SK-N-SH (cell line): ENCODE measurements around the gene XPA. TPM values are rescaled to one million over a fixed set of nuclear protein-coding genes. Genes with fewer than 3 reads are reported as not detected.

ENCODE experiments used
- CTCF ChIA-PET: fragments of 300-600, 350-600 bp; formaldehyde crosslinking; extraction: SDS; loops from one replicate; lab custom pipeline; 2021; lab: Yijun Ruan, JAX
- POLR2A ChIA-PET: fragments of 350-600 bp; sonication (Branson Sonifier 250); formaldehyde crosslinking; extraction: SDS; loops from one replicate; lab custom pipeline; 2020; ENCODE audit warnings: antibody characterized with exemption, inconsistent platforms; lab: Yijun Ruan, JAX
- DNase-seq: peaks from one replicate; pipeline ENCODE4 v3.0.0; 2012
- H2AFZ ChIP-seq: fragments of 200-600 bp; sonication (generic); 2 replicates; pipeline ENCODE4 v1.8.1; 2016; ENCODE audit warnings: antibody characterized with exemption, mild to moderate bottlenecking, low read depth
- H3F3A ChIP-seq: fragments of 200-600 bp; sonication (generic); replicated peaks from 2 replicates; pipeline ENCODE3; 2016; ENCODE audit warnings: antibody characterized with exemption, mild to moderate bottlenecking; ENCODE audit not compliant: insufficient read depth
- H3K27ac ChIP-seq, 2 experiments: fragments of 200-500 bp in 1 of 2; fragments of 200-600 bp in 1 of 2; sonication (Bioruptor generic) in 1 of 2; sonication (generic), shearing (Covaris generic) in 1 of 2; 2 replicates each; pipeline versions ENCODE4 v1.5.1 to v1.6.1; 2014 to 2016; ENCODE audit warnings: low read depth in 2 of 2, inconsistent platforms in 1 of 2, low read length in 1 of 2, mild to moderate bottlenecking in 1 of 2, mixed read lengths in 1 of 2
- H3K27me3 ChIP-seq: fragments of 200-600 bp; sonication (generic), shearing (Covaris generic); 2 replicates; pipeline ENCODE4 v1.6.1; 2016; ENCODE audit warnings: mixed run types; ENCODE audit not compliant: insufficient read depth
- H3K36me3 ChIP-seq, 2 experiments: fragments of 200-500 bp in 1 of 2; fragments of 200-600 bp in 1 of 2; sonication (Bioruptor generic) in 1 of 2; sonication (generic) in 1 of 2; replicated peaks in 1 of 2; 2 replicates each; pipeline versions ENCODE3 to v1.5.1; 2014 to 2016; ENCODE audit warnings: low read length in 1 of 2, mild to moderate bottlenecking in 1 of 2; ENCODE audit not compliant: insufficient read depth in 2 of 2, control insufficient read depth in 1 of 2
- H3K4me1 ChIP-seq, 2 experiments: fragments of 200-500 bp in 1 of 2; fragments of 200-600 bp in 1 of 2; sonication (Bioruptor generic) in 1 of 2; sonication (generic), shearing (Covaris generic) in 1 of 2; 2 replicates each; pipeline versions ENCODE4 v1.5.1 to v1.6.1; 2014 to 2016; ENCODE audit warnings: low read depth in 1 of 2, low read length in 1 of 2, mixed run types in 1 of 2; ENCODE audit not compliant: insufficient read depth in 2 of 2, control insufficient read depth in 1 of 2
- H3K4me2 ChIP-seq: fragments of 200-600 bp; sonication (generic), shearing (Covaris generic); 2 replicates; pipeline ENCODE4 v1.6.1; 2017; ENCODE audit warnings: mixed run types
- H3K4me3 ChIP-seq, 2 experiments: fragments of 200-500 bp in 1 of 2; fragments of 200-600 bp in 1 of 2; sonication (Bioruptor generic) in 1 of 2; sonication (generic), shearing (Covaris generic) in 1 of 2; 2 replicates each; pipeline versions ENCODE4 v1.5.1 to v1.8.1; 2014 to 2016; ENCODE audit warnings: low read depth in 2 of 2, inconsistent platforms in 1 of 2, low read length in 1 of 2, mild to moderate bottlenecking in 1 of 2, mixed read lengths in 1 of 2, moderate library complexity in 1 of 2
- H3K79me2 ChIP-seq: fragments of 200-600 bp; sonication (generic); 2 replicates; pipeline ENCODE4 v1.8.1; 2017; ENCODE audit warnings: mild to moderate bottlenecking; ENCODE audit not compliant: insufficient read depth
- H3K9ac ChIP-seq: fragments of 200-600 bp; sonication (generic); 2 replicates; pipeline ENCODE4 v1.6.1; 2017; ENCODE audit warnings: mixed run types
- H3K9me2 ChIP-seq: fragments of 200-600 bp; sonication (generic); 2 replicates; pipeline ENCODE4 v1.6.1; 2017; ENCODE audit warnings: mixed run types
- H3K9me3 ChIP-seq: fragments of 200-600 bp; sonication (generic); 2 replicates; pipeline ENCODE4 v1.6.1; 2017; ENCODE audit warnings: mixed run types, mild to moderate bottlenecking, moderate library complexity
- H4K20me1 ChIP-seq: fragments of 200-600 bp; sonication (generic); 2 replicates; pipeline ENCODE4 v1.6.1; 2017; ENCODE audit warnings: mild to moderate bottlenecking, mixed run types; ENCODE audit not compliant: insufficient read depth
- ELF1 ChIP-seq: IDR thresholded peaks from 2 replicates; pipeline ENCODE4 v1.4.0; 2012
- EZH2phosphoT487 ChIP-seq: fragments of 200-600 bp; sonication (generic); IDR thresholded peaks from 2 replicates; pipeline ENCODE4 v1.6.1; 2017; ENCODE audit warnings: low read depth, mixed run types, mild to moderate bottlenecking, antibody characterized with exemption, moderate library complexity, borderline replicate concordance
- FOXJ3 ChIP-seq: sonication (generic); formaldehyde crosslinking; IDR thresholded peaks from 2 replicates; pipeline ENCODE4 v1.5.1; 2020; ENCODE audit warnings: mild to moderate bottlenecking, missing genetic modification reagents
- JUND ChIP-seq: IDR thresholded peaks from 2 replicates; pipeline ENCODE4 v1.4.0; 2012
- MXI1 ChIP-seq: IDR thresholded peaks from 2 replicates; pipeline ENCODE4 v1.6.1; 2012; ENCODE audit warnings: mild to moderate bottlenecking, low read depth, low read length, improper control_type of control experiment
- RAD21 ChIP-seq: IDR thresholded peaks from 2 replicates; pipeline ENCODE4 v1.6.1; 2012; ENCODE audit warnings: mild to moderate bottlenecking, low read length
- RFX5 ChIP-seq: IDR thresholded peaks from 2 replicates; pipeline ENCODE4 v1.6.1; 2012; ENCODE audit warnings: mild to moderate bottlenecking, improper control_type of control experiment, low read length
- RXRA ChIP-seq: IDR thresholded peaks from 2 replicates; pipeline ENCODE4 v1.4.0; 2012; ENCODE audit warnings: low read depth, mild to moderate bottlenecking, borderline replicate concordance
- TAF1 ChIP-seq: IDR thresholded peaks from 2 replicates; pipeline ENCODE4 v1.6.1; 2012; ENCODE audit warnings: low read depth, mild to moderate bottlenecking, low read length, moderate library complexity, borderline replicate concordance
- TCF12 ChIP-seq: IDR thresholded peaks from 2 replicates; pipeline ENCODE4 v1.4.0; 2012
- TEAD4 ChIP-seq: IDR thresholded peaks from 2 replicates; pipeline ENCODE4 v1.4.0; 2012; ENCODE audit warnings: mild to moderate bottlenecking, borderline replicate concordance; ENCODE audit not compliant: insufficient read depth
- YY1 ChIP-seq: IDR thresholded peaks from 2 replicates; pipeline ENCODE4 v1.4.0; 2012; ENCODE audit warnings: low read depth, mild to moderate bottlenecking
- WGBS: methylation state at CpG from one replicate; pipeline ENCODE4 v1.1.6; 2017; ENCODE audit warnings: low lambda C conversion rate; 5-methylcytosine and 5-hydroxymethylcytosine counted together
- polyA plus RNA-seq, 3 experiments: library from polyadenylated mRNA; depleted of rRNA; stranded (reverse); fragments of >200 nt; gene quantifications; 2 replicates each; pipeline ENCODE4 v1.2.3, GENCODE V29; 2012
- TF ChIP-seq, protein P1 (sequence below): IDR thresholded peaks from 2 replicates; pipeline ENCODE4 v1.4.0; 2012; ENCODE audit warnings: low read depth, borderline replicate concordance
- TF ChIP-seq, protein P2 (sequence below): IDR thresholded peaks from 2 replicates; pipeline ENCODE4 v1.4.0; 2012; ENCODE audit warnings: low read depth
- TF ChIP-seq, protein P3 (sequence below): fragments of 150-350 bp; IDR thresholded peaks from 2 replicates; pipeline ENCODE4 v1.6.1; 2016; ENCODE audit warnings: mild to moderate bottlenecking, low read depth, low read length
- TF ChIP-seq, protein P4 (sequence below): IDR thresholded peaks from 2 replicates; pipeline ENCODE4 v1.6.1; 2012; ENCODE audit warnings: mild to moderate bottlenecking, low read depth, low read length, moderate library complexity

Gene XPA
- polyA plus RNA-seq, 1 of the 3 experiments (the other 2 are of a cell fraction): 3.3 TPM

GRCh38 chr9:97647996-97648395 lies 49.1 kb downstream of the XPA start:
- no peak overlapping the region for H3K4me3 ChIP-seq
- CTCF ChIA-PET: interaction anchor here (0.7 kb wide), 1 partner anchor 27 kb away, joined by 3 read pairs; no protein-coding TSS in a partner anchor
- H3K4me2 ChIP-seq: no peak overlapping the region
- H3F3A ChIP-seq: peaks cover 4% of the 10 kb centered on the region
- no peaks in the 10 kb centered on the region for H4K20me1 ChIP-seq
- POLR2A ChIA-PET: no interaction called here
- peaks cover 86 to 88% of the 10 kb centered on the region in 2 experiments for H3K36me3 ChIP-seq
- TF ChIP-seq TEAD4: no peak
- no peak for TF ChIP-seq ELF1
- peaks cover 0 to 3% of the 10 kb centered on the region in 2 experiments; a peak in 1 of 4 replicates for H3K4me1 ChIP-seq
- peaks cover 11% of the 10 kb centered on the region; the same call in 1 of the 2 replicates for H3K79me2 ChIP-seq
- no peaks in the 10 kb centered on the region for H3K9me2 ChIP-seq
- H3K27me3 ChIP-seq: no peaks in the 10 kb centered on the region
- no peaks in the 10 kb centered on the region for H3K9me3 ChIP-seq
- H2AFZ ChIP-seq: no peak overlapping the region
- 96% methylated on average over 5 of the region's 5 CpGs for WGBS
- H3K9ac ChIP-seq: no peak overlapping the region
- no peak overlapping the region for H3K27ac ChIP-seq
- DNase-seq: no peak

DNA sequence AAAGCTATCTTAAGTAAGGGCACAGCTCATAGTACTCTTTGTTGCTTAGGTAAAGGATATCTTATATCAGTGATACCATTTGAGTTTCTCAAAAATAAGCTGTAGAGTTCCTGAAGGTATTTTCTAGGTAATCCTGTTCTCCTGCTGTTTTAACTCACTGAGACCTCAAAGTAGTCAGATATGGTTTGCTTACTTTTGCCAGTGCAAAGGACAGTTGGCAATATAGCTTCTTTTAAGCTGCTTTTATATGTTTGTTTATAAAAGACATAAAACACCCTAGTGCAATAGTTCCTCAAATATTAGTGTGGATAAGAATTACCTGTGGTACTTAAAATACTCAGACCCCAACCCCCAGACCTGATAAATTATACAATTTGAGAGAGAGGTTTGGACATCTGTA lies 51.4 kb downstream of the XPA start:
- H3K9me2 ChIP-seq: no peaks in the 10 kb centered on the region
- H3K36me3 ChIP-seq: peaks cover 83 to 93% of the 10 kb centered on the region in 2 experiments

GRCh38 chr9:97640325-97640724 lies 56.8 kb downstream of the XPA start:
- no peak overlapping the region for H3K4me2 ChIP-seq
- no peak overlapping the region for H3K9ac ChIP-seq
- H3K79me2 ChIP-seq: peaks cover 77% of the 10 kb centered on the region
- H3F3A ChIP-seq: no peaks in the 10 kb centered on the region
- no peak overlapping the region for H3K27ac ChIP-seq
- 98% methylated on average over 2 of the region's 2 CpGs for WGBS
- H3K4me1 ChIP-seq: peaks cover 11 to 14% of the 10 kb centered on the region in 2 experiments; a peak in 2 of 4 replicates
- H2AFZ ChIP-seq: no peak overlapping the region
- H3K4me3 ChIP-seq: no peak overlapping the region
- ChIA-PET POLR2A (no interaction called here), CTCF (interaction anchor here (0.7 to 2.2 kb wide), 6 partner anchors 18 to 251 kb away, joined by 3 to 7 read pairs (median 4); no protein-coding TSS in a partner anchor)
- H4K20me1 ChIP-seq: peaks cover 36% of the 10 kb centered on the region
- H3K9me3 ChIP-seq: no peaks in the 10 kb centered on the region
- peaks cover 46 to 71% of the 10 kb centered on the region in 2 experiments for H3K36me3 ChIP-seq
- DNase-seq: no peak
- H3K9me2 ChIP-seq: no peaks in the 10 kb centered on the region
- H3K27me3 ChIP-seq: no peaks in the 10 kb centered on the region
- TF ChIP-seq, protein P1, sequence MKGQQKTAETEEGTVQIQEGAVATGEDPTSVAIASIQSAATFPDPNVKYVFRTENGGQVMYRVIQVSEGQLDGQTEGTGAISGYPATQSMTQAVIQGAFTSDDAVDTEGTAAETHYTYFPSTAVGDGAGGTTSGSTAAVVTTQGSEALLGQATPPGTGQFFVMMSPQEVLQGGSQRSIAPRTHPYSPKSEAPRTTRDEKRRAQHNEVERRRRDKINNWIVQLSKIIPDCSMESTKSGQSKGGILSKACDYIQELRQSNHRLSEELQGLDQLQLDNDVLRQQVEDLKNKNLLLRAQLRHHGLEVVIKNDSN: no peak
- TF ChIP-seq, protein P2, sequence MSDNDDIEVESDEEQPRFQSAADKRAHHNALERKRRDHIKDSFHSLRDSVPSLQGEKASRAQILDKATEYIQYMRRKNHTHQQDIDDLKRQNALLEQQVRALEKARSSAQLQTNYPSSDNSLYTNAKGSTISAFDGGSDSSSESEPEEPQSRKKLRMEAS: no peak
- TF ChIP-seq, protein P3, sequence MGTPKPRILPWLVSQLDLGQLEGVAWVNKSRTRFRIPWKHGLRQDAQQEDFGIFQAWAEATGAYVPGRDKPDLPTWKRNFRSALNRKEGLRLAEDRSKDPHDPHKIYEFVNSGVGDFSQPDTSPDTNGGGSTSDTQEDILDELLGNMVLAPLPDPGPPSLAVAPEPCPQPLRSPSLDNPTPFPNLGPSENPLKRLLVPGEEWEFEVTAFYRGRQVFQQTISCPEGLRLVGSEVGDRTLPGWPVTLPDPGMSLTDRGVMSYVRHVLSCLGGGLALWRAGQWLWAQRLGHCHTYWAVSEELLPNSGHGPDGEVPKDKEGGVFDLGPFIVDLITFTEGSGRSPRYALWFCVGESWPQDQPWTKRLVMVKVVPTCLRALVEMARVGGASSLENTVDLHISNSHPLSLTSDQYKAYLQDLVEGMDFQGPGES: no peak
- TF ChIP-seq JUND (no peak), RAD21 (no peak), FOXJ3 (CRISPR knock-in tag) (no peak), RFX5 (no peak), MXI1 (no peak), TCF12 (no peak), TAF1 (no peak), EZH2phosphoT487 (no peak), YY1 (no peak)
- TF ChIP-seq, protein P4, sequence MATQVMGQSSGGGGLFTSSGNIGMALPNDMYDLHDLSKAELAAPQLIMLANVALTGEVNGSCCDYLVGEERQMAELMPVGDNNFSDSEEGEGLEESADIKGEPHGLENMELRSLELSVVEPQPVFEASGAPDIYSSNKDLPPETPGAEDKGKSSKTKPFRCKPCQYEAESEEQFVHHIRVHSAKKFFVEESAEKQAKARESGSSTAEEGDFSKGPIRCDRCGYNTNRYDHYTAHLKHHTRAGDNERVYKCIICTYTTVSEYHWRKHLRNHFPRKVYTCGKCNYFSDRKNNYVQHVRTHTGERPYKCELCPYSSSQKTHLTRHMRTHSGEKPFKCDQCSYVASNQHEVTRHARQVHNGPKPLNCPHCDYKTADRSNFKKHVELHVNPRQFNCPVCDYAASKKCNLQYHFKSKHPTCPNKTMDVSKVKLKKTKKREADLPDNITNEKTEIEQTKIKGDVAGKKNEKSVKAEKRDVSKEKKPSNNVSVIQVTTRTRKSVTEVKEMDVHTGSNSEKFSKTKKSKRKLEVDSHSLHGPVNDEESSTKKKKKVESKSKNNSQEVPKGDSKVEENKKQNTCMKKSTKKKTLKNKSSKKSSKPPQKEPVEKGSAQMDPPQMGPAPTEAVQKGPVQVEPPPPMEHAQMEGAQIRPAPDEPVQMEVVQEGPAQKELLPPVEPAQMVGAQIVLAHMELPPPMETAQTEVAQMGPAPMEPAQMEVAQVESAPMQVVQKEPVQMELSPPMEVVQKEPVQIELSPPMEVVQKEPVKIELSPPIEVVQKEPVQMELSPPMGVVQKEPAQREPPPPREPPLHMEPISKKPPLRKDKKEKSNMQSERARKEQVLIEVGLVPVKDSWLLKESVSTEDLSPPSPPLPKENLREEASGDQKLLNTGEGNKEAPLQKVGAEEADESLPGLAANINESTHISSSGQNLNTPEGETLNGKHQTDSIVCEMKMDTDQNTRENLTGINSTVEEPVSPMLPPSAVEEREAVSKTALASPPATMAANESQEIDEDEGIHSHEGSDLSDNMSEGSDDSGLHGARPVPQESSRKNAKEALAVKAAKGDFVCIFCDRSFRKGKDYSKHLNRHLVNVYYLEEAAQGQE: no peak

More for the DNA sequence above, 51.4 kb downstream of the XPA start:
- Histone ChIP-seq H3K9me3 (no peaks in the 10 kb centered on the region), H4K20me1 (no peaks in the 10 kb centered on the region), H3K79me2 (peaks cover 25% of the 10 kb centered on the region), H2AFZ (no peak overlapping the region), H3K27me3 (no peaks in the 10 kb centered on the region), H3K9ac (no peak overlapping the region), H3K4me1 (no peaks in the 10 kb centered on the region; a peak in 1 of 4 replicates), H3K27ac (no peak overlapping the region), H3K4me3 (no peak overlapping the region), H3F3A (peaks cover 2% of the 10 kb centered on the region), H3K4me2 (no peak overlapping the region)
- no peak for TF ChIP-seq RXRA
- ChIA-PET POLR2A (interaction anchor here (0.5 kb wide), 1 partner anchor 32 kb away, joined by 4 read pairs; no protein-coding TSS in a partner anchor), CTCF (interaction anchor here (0.7 to 1.5 kb wide), 5 partner anchors 7 to 34 kb away, joined by 3 to 4 read pairs (median 4); partner anchors contain the start of gene NCBP1)
- no peak for DNase-seq
